Heart right ventricle (tissue), 16 donors: Measurements from ENCODE around the gene NID2. TPM values are rescaled to one million over a fixed set of nuclear protein-coding genes. Genes with fewer than 3 reads are reported as not detected.

Experiments
- ATAC-seq, 8 donors: fragments of 200-7000 bp; cut with Tn5 transposase; one replicate each; pipeline ENCODE4 v1.9.1; 2020; ENCODE audit warnings: mild to moderate bottlenecking in 8 of 8, moderate library complexity in 8 of 8, moderate number of reproducible peaks in 1 of 8
- DNase-seq, 2 donors: peaks; one replicate each; pipeline ENCODE4 v3.0.0-alpha.2; 2020
- H3K27ac ChIP-seq, 10 donors: fragments of 200-600 bp; sonication (generic) in 2 of 10; one replicate each; pipeline versions ENCODE4 v1.5.0 to v1.8.0; 2020 to 2022; ENCODE audit warnings: mild to moderate bottlenecking in 3 of 10
- H3K27me3 ChIP-seq, 7 donors: fragments of 200-600 bp; one replicate each; pipeline ENCODE4 v1.8.0; 2021 to 2022; ENCODE audit warnings: mild to moderate bottlenecking in 2 of 7
- H3K36me3 ChIP-seq, 9 donors: fragments of 200-600 bp; sonication (generic) in 1 of 9; one replicate each; pipeline versions ENCODE4 v1.5.0 to v1.8.0; 2020 to 2022; ENCODE audit warnings: mild to moderate bottlenecking in 2 of 9
- H3K4me1 ChIP-seq, 9 donors: fragments of 200-600 bp; sonication (generic) in 1 of 9; one replicate each; pipeline versions ENCODE4 v1.5.0 to v1.8.0; 2020 to 2022; ENCODE audit warnings: mild to moderate bottlenecking in 4 of 9
- H3K4me3 ChIP-seq, 10 donors: fragments of 200-600 bp; sonication (generic) in 2 of 10; one replicate each; pipeline versions ENCODE4 v1.5.0 to v1.8.0; 2020 to 2022; ENCODE audit warnings: mild to moderate bottlenecking in 7 of 10, moderate library complexity in 2 of 10
- H3K9me3 ChIP-seq, 11 donors: fragments of 200-600 bp in 10 of 11; sonication (generic) in 2 of 11; one replicate each; pipeline versions ENCODE4 v1.5.0 to v1.8.0; 2013 to 2022; ENCODE audit warnings: mild to moderate bottlenecking in 2 of 11, control low read depth in 1 of 11, moderate library complexity in 1 of 11
- WGBS, 2 donors: extraction: QIAGEN DNeasy Blood & Tissue Kit; methylation state at CpG; one replicate each; pipeline ENCODE4 v1.1.7; 2013; ENCODE audit warnings: inconsistent platforms in 1 of 2; 5-methylcytosine and 5-hydroxymethylcytosine counted together
- intact Hi-C, 10 donors: fragments of 100-400 bp; cut with DNase I; formaldehyde crosslinking; loops; one replicate each; pipeline versions ENCODE4 v1.11.1 to v1.14.2; 2022
- polyA plus RNA-seq, 2 donors: library from polyadenylated mRNA; stranded (reverse); fragments of 200-250 nt; gene quantifications; one replicate each; pipeline ENCODE4 v1.2.3, GENCODE V29; 2013
- total RNA-seq, 10 donors: library from RNA; stranded (reverse); fragmentation: NEBNext Ultra II Directional in 3 of 10; extraction: Animal tissue kit (Norgen Biotek cat#: 25700) in 3 of 10; gene quantifications; one replicate each; pipeline versions ENCODE4 v1.2.1 to v1.2.4, GENCODE V29; 2021 to 2023
- TF ChIP-seq, protein P1 (sequence below), 9 donors: fragments of 200-600 bp; sonication (generic) in 2 of 9; IDR thresholded peaks; one replicate each; pipeline versions ENCODE4 v1.5.0 to v1.8.0; 2021 to 2022; ENCODE audit warnings: antibody characterized with exemption in 9 of 9, mild to moderate bottlenecking in 5 of 9, moderate library complexity in 1 of 9
- donor health status: Arrhythmogenic right ventricular cardiomyopathy.
- donor health status: ischemic (EF 13 %, LVEDD 7.1; RV severe dilation, severe dysfunction).
- donor health status: healthy with polysubstance abuse.
- donor health status: DM: no; HTN: yes; CAD: no.
- donor health status: DM: no; HTN: no; CAD: no.
- donor health status: ischemic (EF 25% LVEDD 6.9; RV normal size, moderate dysfunction).
- donor health status: ischemic (EF 25% LVEDD 5.7; RV mildly dilated, moderate dysfunction).
- donor health status: healthy.
- donor health status: DM: yes; HTN: yes; CAD: no.
- donor health status: Ischemic cardiomyopathy.
- donor health status: ischemic (EF 35%, LVEDD 5.7; RV mildly dilated, moderate dysfunction).
- donor health status: nonischemic (EF 11% LVEDD 7.7; RV severe dilation, severe dysfunction).
- donor health status: DM: yes; HTN: yes; CAD: no.
- donor health status: PGD.
- donor health status: ischemic (EF 29% LVEDD 5.4; RV normal size, mild dysfunction).
- donor health status: nonischemic (EF 23%, LVEDD 6.1; RV moderate dilation, normal function).

Gene NID2
- total and polyA plus RNA-seq, 12 donors = 15.1 to 66.0 (median 36.5) TPM

DNA sequence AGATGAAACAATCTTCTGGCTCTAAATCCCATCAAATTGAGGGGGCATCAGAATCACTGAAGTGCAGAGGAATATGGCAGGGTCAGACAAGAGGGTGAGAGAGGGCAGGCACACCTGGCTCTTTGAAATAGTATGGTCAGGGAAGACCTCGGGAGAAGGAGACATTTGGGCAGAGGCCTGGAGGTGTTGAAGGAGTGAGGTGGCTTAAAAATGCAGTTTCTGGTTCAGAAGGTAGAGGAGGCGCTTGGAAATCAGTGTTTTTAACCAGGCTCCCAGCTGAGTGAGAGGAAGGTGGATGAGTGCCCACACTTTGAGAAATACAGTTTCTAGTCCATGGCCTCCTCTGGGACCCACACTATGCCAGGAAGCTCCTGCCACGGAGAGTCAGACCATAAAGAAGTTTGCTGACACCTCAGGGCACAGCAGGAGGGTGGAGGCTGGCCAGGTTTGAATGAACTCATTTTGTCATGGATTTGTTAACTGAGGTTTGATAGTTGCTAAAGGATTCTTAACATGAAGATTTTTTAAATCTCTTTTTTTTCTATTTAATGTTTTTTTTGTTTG, 20.1 kb downstream of the NID2 start:
- Histone ChIP-seq H3K9me3 (no peaks in the 10 kb centered on the region), H3K27me3 (no peaks in the 10 kb centered on the region), H3K4me1 (peaks cover 20 to 100% (median 89%) of the 10 kb centered on the region in 9 donors), H3K4me3 (no peak overlapping the region), H3K27ac (peak overlapping the region in 9 of 10 donors; percentile 11 to 84 (median 69)), H3K36me3 (peaks cover 0 to 17% (median 4%) of the 10 kb centered on the region in 9 donors)
- 55 to 65% methylated on average over 3 of the region's 3 CpGs for WGBS, 2 donors
- no peak for ATAC-seq
- TF ChIP-seq, protein P1, sequence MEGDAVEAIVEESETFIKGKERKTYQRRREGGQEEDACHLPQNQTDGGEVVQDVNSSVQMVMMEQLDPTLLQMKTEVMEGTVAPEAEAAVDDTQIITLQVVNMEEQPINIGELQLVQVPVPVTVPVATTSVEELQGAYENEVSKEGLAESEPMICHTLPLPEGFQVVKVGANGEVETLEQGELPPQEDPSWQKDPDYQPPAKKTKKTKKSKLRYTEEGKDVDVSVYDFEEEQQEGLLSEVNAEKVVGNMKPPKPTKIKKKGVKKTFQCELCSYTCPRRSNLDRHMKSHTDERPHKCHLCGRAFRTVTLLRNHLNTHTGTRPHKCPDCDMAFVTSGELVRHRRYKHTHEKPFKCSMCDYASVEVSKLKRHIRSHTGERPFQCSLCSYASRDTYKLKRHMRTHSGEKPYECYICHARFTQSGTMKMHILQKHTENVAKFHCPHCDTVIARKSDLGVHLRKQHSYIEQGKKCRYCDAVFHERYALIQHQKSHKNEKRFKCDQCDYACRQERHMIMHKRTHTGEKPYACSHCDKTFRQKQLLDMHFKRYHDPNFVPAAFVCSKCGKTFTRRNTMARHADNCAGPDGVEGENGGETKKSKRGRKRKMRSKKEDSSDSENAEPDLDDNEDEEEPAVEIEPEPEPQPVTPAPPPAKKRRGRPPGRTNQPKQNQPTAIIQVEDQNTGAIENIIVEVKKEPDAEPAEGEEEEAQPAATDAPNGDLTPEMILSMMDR (IDR thresholded peaks at IDR 0.05) = no peak
- intact Hi-C loops = loop anchor here in 1 of 10 donors (5.0 kb wide), 1 partner anchor 36 kb away; no protein-coding TSS in a partner anchor
- DNase-seq = no peak

DNA sequence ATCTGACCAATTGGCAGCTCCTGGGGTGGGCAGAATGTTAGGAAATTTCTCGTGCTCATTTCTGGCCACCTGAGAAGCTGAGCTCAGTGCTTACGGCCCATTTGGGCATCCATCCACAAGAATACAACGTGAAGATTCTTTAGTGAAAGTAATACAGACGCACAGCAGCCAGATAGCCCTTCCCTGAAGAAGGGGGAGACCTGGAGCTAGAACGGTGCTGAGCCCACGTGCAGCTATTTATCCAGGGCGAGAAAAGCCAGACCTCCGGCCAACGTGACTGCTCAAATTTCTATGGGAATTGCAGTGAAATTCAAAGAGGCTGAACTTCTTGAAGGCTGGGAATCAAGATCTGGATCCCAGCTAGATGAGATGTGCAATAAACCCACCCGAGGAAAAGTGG, 20.7 kb downstream of the NID2 start:
- ATAC-seq (no peak), DNase-seq (no peak)
- Histone ChIP-seq H3K27me3 (no peaks in the 10 kb centered on the region), H3K4me3 (no peak overlapping the region), H3K36me3 (peaks cover 0 to 11% (median 0%) of the 10 kb centered on the region in 9 donors), H3K4me1 (peaks cover 18 to 100% (median 89%) of the 10 kb centered on the region in 9 donors), H3K9me3 (no peaks in the 10 kb centered on the region), H3K27ac (peak overlapping the region in 9 of 10 donors; percentile 36 to 84 (median 69))
- intact Hi-C loops = loop anchor here in 1 of 10 donors (5.0 kb wide), 1 partner anchor 36 kb away; no protein-coding TSS in a partner anchor
- WGBS, 2 donors = 45 to 50% methylated on average over 10 of the region's 10 CpGs
- TF ChIP-seq, protein P1 (IDR thresholded peaks at IDR 0.05) = no peak

DNA sequence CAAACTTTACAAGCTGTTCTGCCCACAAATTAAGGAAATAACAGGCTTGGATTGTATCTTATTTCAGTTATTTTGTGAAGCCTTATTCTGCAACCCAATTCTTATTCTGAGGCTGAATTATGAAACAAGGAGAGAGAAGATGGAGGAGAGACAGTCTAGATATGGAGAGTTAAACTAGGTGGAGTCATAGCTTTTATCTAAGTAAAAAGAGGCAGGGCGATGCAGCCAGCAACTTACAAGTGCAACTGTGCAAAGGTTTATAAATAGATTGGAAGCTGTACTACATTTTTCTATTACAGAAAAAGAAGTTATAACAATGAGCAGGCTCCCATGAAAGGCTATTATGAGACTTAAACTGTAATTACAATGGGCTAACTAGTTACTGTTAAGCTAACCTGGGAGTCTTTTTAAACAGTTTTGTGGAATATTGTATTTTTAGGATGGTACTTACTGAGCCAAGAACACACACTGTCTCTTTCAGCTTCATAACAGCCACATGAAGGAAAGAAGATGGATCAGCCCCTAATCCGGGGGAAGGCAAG, 22.4 kb downstream of the NID2 start:
- WGBS, 2 donors = 35 to 37% methylated on average over 2 of the region's 2 CpGs
- H3K4me1 ChIP-seq = peaks cover 10 to 96% (median 80%) of the 10 kb centered on the region in 9 donors
- no peaks in the 10 kb centered on the region for H3K9me3 ChIP-seq
- DNase-seq (no peak), ATAC-seq (peak in 7 of 8 donors; percentile 26 to 78 (median 55))
- peaks cover 0 to 19% (median 9%) of the 10 kb centered on the region in 9 donors for H3K36me3 ChIP-seq
- peak overlapping the region; percentile 36 to 84 (median 68) for H3K27ac ChIP-seq
- TF ChIP-seq, protein P1 (IDR thresholded peaks at IDR 0.05) = no peak
- H3K27me3 ChIP-seq = no peaks in the 10 kb centered on the region
- no peak overlapping the region for H3K4me3 ChIP-seq
- intact Hi-C loops = loop anchor here in 1 of 10 donors (5.0 kb wide), 1 partner anchor 34 kb away; no protein-coding TSS in a partner anchor

DNA sequence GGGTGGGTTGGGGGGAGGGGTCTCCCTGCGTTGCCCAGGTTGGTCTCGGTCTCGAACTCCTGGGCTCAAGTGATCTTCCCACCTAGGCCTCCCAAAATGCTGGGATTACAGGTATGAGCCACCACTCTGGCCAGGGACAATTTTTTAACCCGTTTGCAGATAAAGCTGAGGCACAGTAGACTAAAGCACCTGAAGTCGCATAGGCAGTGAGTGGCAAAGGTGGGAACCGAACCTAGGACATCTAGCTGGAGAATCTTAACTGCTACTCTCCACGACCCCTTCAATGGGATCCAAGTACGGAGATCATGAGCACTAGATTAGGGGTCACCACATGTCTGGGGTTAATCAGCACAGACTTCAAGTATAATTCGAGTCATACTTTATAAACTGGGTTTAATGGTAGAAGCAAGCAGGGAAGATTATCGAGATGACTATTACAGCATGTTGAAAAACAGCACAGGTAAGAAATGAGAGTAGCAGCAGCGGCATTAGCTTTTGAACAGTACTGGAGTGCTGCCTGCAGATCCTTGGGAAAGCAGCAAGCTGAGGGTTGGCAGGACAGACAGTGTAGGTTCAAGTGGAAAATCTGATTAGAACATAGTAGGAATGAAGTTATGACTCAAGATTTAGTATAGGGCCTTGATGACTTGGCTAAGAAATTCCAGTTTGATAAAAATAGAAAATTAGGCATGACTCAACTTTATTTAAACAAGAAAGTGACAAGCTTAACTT, 23.9 kb downstream of the NID2 start:
- Histone ChIP-seq H3K4me1 (peaks cover 10 to 81% (median 65%) of the 10 kb centered on the region in 9 donors), H3K4me3 (no peak overlapping the region), H3K27ac (peak overlapping the region in 8 of 10 donors; percentile 26 to 84 (median 68)), H3K36me3 (peaks cover 0 to 34% (median 22%) of the 10 kb centered on the region in 9 donors), H3K27me3 (no peaks in the 10 kb centered on the region), H3K9me3 (no peaks in the 10 kb centered on the region)
- intact Hi-C loops = loop anchor here in 1 of 10 donors (5.0 kb wide), 1 partner anchor 33 kb away; no protein-coding TSS in a partner anchor
- no peak for DNase-seq
- ATAC-seq = peak in 6 of 8 donors; percentile 18 to 70 (median 32)
- 84 to 85% methylated on average over 11 of the region's 11 CpGs for WGBS, 2 donors
- TF ChIP-seq, protein P1 (IDR thresholded peaks at IDR 0.05) = no peak
